GM12878 (cell line): ENCODE measurements around the gene CACNA1I. TPM values are rescaled to one million over a fixed set of nuclear protein-coding genes. Genes with fewer than 3 reads are reported as not detected.

Experiments
- ATAC-seq: fragments of 200-7000 bp; cut with Tn5 transposase; 3 replicates; pipeline ENCODE4 v1.9.1; 2020; ENCODE audit warnings: mild to moderate bottlenecking, moderate library complexity
- BruUV-seq: library from RNA; stranded (reverse); fragments of 400-500 nt; replicated peaks from 2 replicates; lab custom pipeline; 2021; lab: Mats Ljungman, UMichigan
- CTCF ChIA-PET: fragments of 300-600 bp; sonication (Branson Sonifier 250); formaldehyde crosslinking; extraction: SDS; loops from one replicate; lab custom pipeline; 2021; ENCODE audit warnings: inconsistent platforms; lab: Yijun Ruan, JAX
- POLR2A ChIA-PET: fragments of 350-600 bp; formaldehyde crosslinking; extraction: SDS; loops from one replicate; lab custom pipeline; 2021; ENCODE audit warnings: inconsistent platforms; lab: Charles Lee
- RAD21 ChIA-PET: fragments of 300-600 bp; sonication (Branson Sonifier 250); formaldehyde crosslinking; loops from one replicate; lab custom pipeline; 2023; ENCODE audit warnings: antibody characterized with exemption; ENCODE audit not compliant: unreplicated experiment; lab: Charles Lee
- SMC1A ChIA-PET: fragments of 300-600 bp; sonication (Branson Sonifier 250); formaldehyde crosslinking; loops from one replicate; lab custom pipeline; 2023; ENCODE audit not compliant: unreplicated experiment, uncharacterized antibody; lab: Charles Lee
- DNase-seq: peaks from one replicate; pipeline ENCODE4 v3.0.0-alpha.2; 2011; ENCODE audit warnings: low read depth, low spot score
- FAIRE-seq: peaks from 3 replicates; lab custom pipeline; 2011; peaks lifted over from hg19 to GRCh38; lab: Jason Lieb, UNC
- H2AFZ ChIP-seq: 2 replicates; pipeline ENCODE4 v1.6.0; 2011; ENCODE audit warnings: low read depth, low read length, control low read depth; ENCODE audit not compliant: control insufficient read depth
- H3K27ac ChIP-seq: 2 replicates; pipeline ENCODE4 v1.5.1; 2011; ENCODE audit warnings: control low read depth; ENCODE audit not compliant: control insufficient read depth, insufficient read depth
- H3K27me3 ChIP-seq, 2 experiments: replicated peaks in 1 of 2; 2 replicates each; pipeline versions ENCODE4 v1.6.0 to v1.6.1; 2011; ENCODE audit warnings: low read length in 1 of 2; ENCODE audit not compliant: control insufficient read depth in 2 of 2, insufficient read depth in 2 of 2
- H3K36me3 ChIP-seq, 2 experiments: 2 replicates each; pipeline ENCODE4 v1.5.1; 2011; ENCODE audit warnings: low read length in 1 of 2; ENCODE audit not compliant: control insufficient read depth in 2 of 2, insufficient read depth in 2 of 2
- H3K4me1 ChIP-seq: 2 replicates; pipeline ENCODE4 v1.6.1; 2011; ENCODE audit warnings: mild to moderate bottlenecking, low read length, moderate library complexity, mixed read lengths; ENCODE audit not compliant: control insufficient read depth, insufficient read depth
- H3K4me2 ChIP-seq: 2 replicates; pipeline ENCODE4 v1.6.0; 2011; ENCODE audit warnings: control low read depth; ENCODE audit not compliant: control insufficient read depth, insufficient read depth
- H3K4me3 ChIP-seq: fragments of 200-600 bp; sonication (generic); 2 replicates; pipeline ENCODE4 v1.5.1; 2016
- H3K79me2 ChIP-seq: 2 replicates; pipeline ENCODE4 v1.6.0; 2011; ENCODE audit warnings: low read length; ENCODE audit not compliant: control insufficient read depth, insufficient read depth
- H3K9ac ChIP-seq: 2 replicates; pipeline ENCODE4 v1.8.0; 2011; ENCODE audit warnings: low read length, control low read depth, mixed read lengths; ENCODE audit not compliant: control insufficient read depth, insufficient read depth
- H3K9me3 ChIP-seq: replicated peaks from 3 replicates; pipeline ENCODE4 v1.5.1; 2011; ENCODE audit warnings: mild to moderate bottlenecking, low read length; ENCODE audit not compliant: control insufficient read depth, insufficient read depth
- H4K20me1 ChIP-seq: 2 replicates; pipeline ENCODE4 v1.6.0; 2011; ENCODE audit not compliant: control insufficient read depth, insufficient read depth
- CHD4 ChIP-seq: fragments of 200-600 bp; sonication (generic); IDR thresholded peaks from 2 replicates; pipeline ENCODE4 v1.6.1; 2016; ENCODE audit warnings: mild to moderate bottlenecking
- EZH2 ChIP-seq: IDR thresholded peaks from 2 replicates; pipeline ENCODE4 v1.6.1; 2012; ENCODE audit warnings: low read depth, mild to moderate bottlenecking, control low read depth, inconsistent platforms, low read length, borderline replicate concordance; ENCODE audit not compliant: control insufficient read depth
- HDAC6 ChIP-seq: fragments of 200-600 bp; sonication (generic); IDR thresholded peaks from one replicate; pipeline ENCODE4 v1.8.0; 2017; ENCODE audit warnings: antibody characterized with exemption; ENCODE audit not compliant: unreplicated experiment
- MEF2B ChIP-seq: fragments of 450-650 bp; IDR thresholded peaks from 2 replicates; pipeline ENCODE4 v1.6.1; 2018; ENCODE audit warnings: mild to moderate bottlenecking, moderate library complexity; ENCODE audit not compliant: partially characterized antibody, poor library complexity, severe bottlenecking
- NFYA ChIP-seq: IDR thresholded peaks from 2 replicates; pipeline ENCODE4 v1.6.1; 2011; ENCODE audit warnings: low read depth, mild to moderate bottlenecking, low read length, improper control_type of control experiment, borderline replicate concordance
- RAD21 ChIP-seq: IDR thresholded peaks from 2 replicates; pipeline ENCODE4 v1.6.1; 2011; ENCODE audit warnings: mild to moderate bottlenecking, low read depth, low read length, moderate library complexity; ENCODE audit not compliant: insufficient read depth
- SPI1 ChIP-seq: IDR thresholded peaks from 2 replicates; pipeline ENCODE4 v1.6.1; 2011; ENCODE audit warnings: low read depth, mild to moderate bottlenecking, low read length, moderate library complexity, borderline replicate concordance; ENCODE audit not compliant: insufficient read depth
- WGBS: methylation state at CpG from one replicate; pipeline ENCODE4 v1.1.6; 2016; ENCODE audit warnings: low lambda C conversion rate; ENCODE audit not compliant: insufficient replicate concordance, insufficient coverage; ENCODE audit errors: missing lambda C conversion rate; 5-methylcytosine and 5-hydroxymethylcytosine counted together
- in situ Hi-C: fragments of 300-500 bp; cut with MboI; formaldehyde crosslinking; loops from 9 replicates; pipeline ENCODE4 v1.14.3; 2018; ENCODE audit warnings: mixed read lengths
- intact Hi-C: fragments of 100-400 bp; cut with micrococcal nuclease; formaldehyde crosslinking; loops from one replicate; pipeline ENCODE4 v1.14.2; 2022; ENCODE audit not compliant: unreplicated experiment
- polyA plus RNA-seq, 11 experiments: library from polyadenylated mRNA; depleted of rRNA in 4 of 11; unstranded in 6 of 11; stranded (reverse) in 5 of 11; fragments of >200 nt; fragmentation: Nextera tagmentation in 4 of 11; fragmentation: Illumina TruSeq in 1 of 11; extraction: Ambion mirVana in 4 of 11; extraction: Trizol in 1 of 11; gene quantifications; 1 replicate in 1 of 11; 2 replicates in 10 of 11; pipeline versions ENCODE4 v1.2.1 to v1.2.3, GENCODE V29; 2011 to 2016; ENCODE audit warnings: inconsistent platforms in 2 of 11, missing spikeins in 2 of 11, low read depth in 1 of 11
- total RNA-seq, 4 experiments: library from RNA; depleted of rRNA in 3 of 4; stranded (reverse); fragments of >200 nt in 3 of 4; fragmentation: Illumina TruSeq in 1 of 4; extraction: Trizol in 1 of 4; gene quantifications; 2 replicates each; pipeline versions ENCODE4 v1.2.1 to v1.2.3, GENCODE V29; 2013 to 2021

Gene CACNA1I
- total and polyA plus RNA-seq, 10 of the 15 experiments (the other 5 are each of a cell fraction or from before 2014, with no cell fraction given): 0.01 to 0.03 TPM; not detected in 8

DNA sequence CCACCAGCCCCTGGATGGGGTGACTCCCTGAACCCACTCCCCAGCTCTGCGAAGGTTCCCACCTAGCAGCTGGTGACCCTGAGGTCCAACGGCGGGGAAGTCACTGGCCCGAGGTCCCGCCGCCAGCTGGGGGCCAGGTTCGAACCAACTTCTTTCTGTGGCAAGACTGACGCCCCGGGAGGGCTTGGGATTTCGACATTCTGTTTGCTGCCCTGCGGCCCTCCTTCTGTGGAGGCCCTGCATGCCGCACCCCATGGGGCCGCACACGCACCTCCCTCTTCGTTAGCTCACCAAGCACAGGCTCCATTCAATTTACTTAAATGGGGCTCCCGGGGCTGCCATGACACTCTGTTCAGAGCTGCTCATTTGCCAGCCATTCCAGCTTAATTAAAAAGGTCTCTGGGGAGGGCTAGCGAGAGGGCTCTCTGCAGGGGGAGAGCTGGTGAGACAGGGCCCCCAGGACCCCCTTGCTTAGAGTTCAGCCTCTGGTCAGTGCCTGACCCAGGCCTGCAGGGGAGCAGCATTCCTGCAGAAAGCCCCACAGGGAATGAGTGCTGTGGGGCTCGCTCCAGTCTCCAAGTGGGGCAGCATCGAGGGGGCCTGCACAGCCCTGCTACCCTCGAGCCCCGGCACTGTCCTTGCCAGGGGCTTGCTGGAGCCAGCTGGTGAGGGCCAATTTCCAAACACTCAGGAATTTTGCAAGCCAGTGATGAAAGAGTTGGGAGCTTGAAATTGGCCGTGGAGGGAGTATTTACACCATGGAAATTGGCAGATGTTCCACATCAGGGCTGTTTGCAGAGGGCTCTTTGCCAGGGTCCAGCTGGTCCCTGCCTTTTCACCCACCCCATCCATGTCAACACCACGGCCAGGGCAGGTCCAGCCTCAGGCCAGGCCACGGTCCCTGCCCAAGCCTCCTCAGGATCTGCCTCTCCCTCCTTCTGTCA lies 80.8 kb downstream of the CACNA1I start:
- ChIA-PET RAD21 (no interaction called here), CTCF (no interaction called here), SMC1A (no interaction called here)
- H3K79me2 ChIP-seq: no peaks in the 10 kb centered on the region
- H4K20me1 ChIP-seq: no peaks in the 10 kb centered on the region
- H3K4me1 ChIP-seq: no peaks in the 10 kb centered on the region
- FAIRE-seq (no peak), ATAC-seq (no peak)
- H3K4me2 ChIP-seq: no peak overlapping the region
- in situ Hi-C loops: no loop called here
- H3K36me3 ChIP-seq: no peaks in the 10 kb centered on the region
- 47% methylated on average over 24 of the region's 24 CpGs for WGBS
- intact Hi-C loops: no loop called here
- no peak for TF ChIP-seq RAD21
- TF ChIP-seq MEF2B: no peak
- no peak for TF ChIP-seq EZH2
- TF ChIP-seq NFYA: no peak
- TF ChIP-seq SPI1: no peak
- no peak for TF ChIP-seq HDAC6
- TF ChIP-seq CHD4: no peak
- TF ChIP-seq, all 136 proteins: peak for 0
- no TSS peak for BruUV-seq
- Histone ChIP-seq H2AFZ (no peak overlapping the region), H3K9me3 (no peaks in the 10 kb centered on the region), H3K4me3 (no peak overlapping the region), H3K27ac (no peak overlapping the region), H3K9ac (no peak overlapping the region), H3K27me3 (no peaks in the 10 kb centered on the region)
- no peak for DNase-seq
- POLR2A ChIA-PET: interaction anchor here (0.6 kb wide), 1 partner anchor 445 kb away, joined by 5 read pairs; no protein-coding TSS in a partner anchor
